H1 (cell line): Measurements from ENCODE around the gene THYN1. TPM values are rescaled to one million over a fixed set of nuclear protein-coding genes. Genes with fewer than 3 reads are reported as not detected.

Source experiments
- CTCF ChIA-PET: fragments of 300-600 bp; sonication (Branson Sonifier 250); formaldehyde crosslinking; loops from one replicate; lab custom pipeline; 2021; ENCODE audit not compliant: partially characterized antibody; lab: Charles Lee
- POLR2A ChIA-PET: fragments of 300-600 bp; sonication (Branson Sonifier 250); formaldehyde crosslinking; loops from one replicate; lab custom pipeline; 2021; ENCODE audit warnings: inconsistent platforms; ENCODE audit not compliant: partially characterized antibody; lab: Charles Lee
- DNase-seq, 2 experiments: peaks; one replicate each; pipeline versions ENCODE4 v3.0.0 to v3.0.0-alpha.2; 2010 to 2022; ENCODE audit warnings: low spot score in 2 of 2, low read depth in 1 of 2, mixed read lengths in 1 of 2
- FAIRE-seq: peaks from 2 replicates; lab custom pipeline; 2011; peaks lifted over from hg19 to GRCh38; lab: Jason Lieb, UNC
- H2AFZ ChIP-seq: 2 replicates; pipeline ENCODE4 v1.8.1; 2012; ENCODE audit warnings: low read length, inconsistent platforms
- H2AK5ac ChIP-seq: 2 replicates; pipeline ENCODE4 v1.6.1; 2013; ENCODE audit warnings: low read depth, low read length
- H2BK120ac ChIP-seq: replicated peaks from 2 replicates; pipeline ENCODE3; 2013; ENCODE audit warnings: low read depth, low read length, inconsistent platforms
- H2BK12ac ChIP-seq: 2 replicates; pipeline ENCODE4 v1.6.1; 2013; ENCODE audit warnings: low read depth, low read length
- H2BK15ac ChIP-seq: 2 replicates; pipeline ENCODE4 v1.6.1; 2013; ENCODE audit warnings: low read length
- H2BK20ac ChIP-seq: 2 replicates; pipeline ENCODE4 v1.6.1; 2013; ENCODE audit warnings: low read length
- H2BK5ac ChIP-seq: 2 replicates; pipeline ENCODE4 v1.6.1; 2013; ENCODE audit warnings: low read depth, low read length
- H3K14ac ChIP-seq: 2 replicates; pipeline ENCODE4 v1.6.1; 2013; ENCODE audit warnings: inconsistent platforms; ENCODE audit not compliant: insufficient read length
- H3K18ac ChIP-seq: 2 replicates; pipeline ENCODE4 v1.6.1; 2013; ENCODE audit warnings: low read length; ENCODE audit errors: extremely low read depth
- H3K23ac ChIP-seq: 2 replicates; pipeline ENCODE4 v1.6.1; 2013; ENCODE audit warnings: inconsistent platforms; ENCODE audit not compliant: insufficient read length
- H3K23me2 ChIP-seq: 2 replicates; pipeline ENCODE4 v1.6.1; 2013; ENCODE audit warnings: low read depth, low read length
- H3K27ac ChIP-seq: 2 replicates; pipeline ENCODE4 v1.6.1; 2011; ENCODE audit warnings: low read depth, low read length, inconsistent platforms
- H3K27me3 ChIP-seq, 4 experiments: replicated peaks in 1 of 4; 1 replicate in 1 of 4; 2 replicates in 3 of 4; pipeline versions ENCODE4 v1.6.1 to v1.8.1; 2011 to 2013; ENCODE audit warnings: low read length in 3 of 4, mild to moderate bottlenecking in 3 of 4, inconsistent platforms in 2 of 4, mixed read lengths in 2 of 4, moderate library complexity in 1 of 4; ENCODE audit not compliant: control insufficient read depth in 3 of 4, insufficient read depth in 3 of 4; ENCODE audit errors: extremely low read depth in 1 of 4
- H3K36me3 ChIP-seq, 4 experiments: 2 replicates each; pipeline versions ENCODE4 v1.6.1 to v1.8.1; 2011 to 2013; ENCODE audit warnings: mild to moderate bottlenecking in 4 of 4, low read length in 3 of 4, moderate library complexity in 2 of 4, control low read depth in 1 of 4, inconsistent platforms in 1 of 4; ENCODE audit not compliant: insufficient read depth in 4 of 4, control insufficient read depth in 2 of 4
- H3K4ac ChIP-seq: replicated peaks from 2 replicates; pipeline ENCODE3; 2013; ENCODE audit warnings: low read length, low read depth, mixed read lengths, inconsistent platforms; ENCODE audit not compliant: insufficient read length
- H3K4me1 ChIP-seq, 4 experiments: replicated peaks in 1 of 4; 1 replicate in 1 of 4; 2 replicates in 3 of 4; pipeline versions ENCODE4 v1.6.1 to v1.8.1; 2011 to 2013; ENCODE audit warnings: low read length in 3 of 4, inconsistent platforms in 2 of 4, mixed read lengths in 1 of 4; ENCODE audit not compliant: insufficient read depth in 4 of 4, control insufficient read depth in 3 of 4
- H3K4me2 ChIP-seq, 2 experiments: 2 replicates each; pipeline versions ENCODE4 v1.6.1 to v1.8.1; 2011 to 2013; ENCODE audit warnings: low read depth in 2 of 2, low read length in 2 of 2, control low read depth in 1 of 2, inconsistent platforms in 1 of 2, mild to moderate bottlenecking in 1 of 2; ENCODE audit not compliant: insufficient read depth in 1 of 2
- H3K4me3 ChIP-seq, 4 experiments: fragments of 200-600, 300-600 bp in 1 of 4; sonication (generic), shearing (Covaris generic), sonication (Bioruptor Twin) in 1 of 4; 2 replicates each; pipeline versions ENCODE4 v1.5.1 to v1.8.1; 2011 to 2016; ENCODE audit warnings: low read length in 4 of 4, low read depth in 3 of 4, control low read depth in 2 of 4, inconsistent platforms in 2 of 4, mild to moderate bottlenecking in 2 of 4, mixed read lengths in 1 of 4, moderate library complexity in 1 of 4; ENCODE audit not compliant: insufficient read depth in 2 of 4; ENCODE audit errors: extremely low read depth in 1 of 4
- H3K56ac ChIP-seq: replicated peaks from 2 replicates; pipeline ENCODE3; 2013; ENCODE audit warnings: low read depth, mild to moderate bottlenecking, mixed read lengths, low read length, inconsistent platforms; ENCODE audit not compliant: insufficient read length
- H3K79me1 ChIP-seq: 2 replicates; pipeline ENCODE4 v1.6.1; 2013; ENCODE audit warnings: low read depth, low read length, control low read depth
- H3K79me2 ChIP-seq, 2 experiments: 2 replicates each; pipeline versions ENCODE4 v1.6.1 to v1.8.1; 2012 to 2013; ENCODE audit warnings: low read length in 2 of 2, mild to moderate bottlenecking in 2 of 2, inconsistent platforms in 1 of 2; ENCODE audit not compliant: insufficient read depth in 2 of 2, control insufficient read depth in 1 of 2
- H3K9ac ChIP-seq, 4 experiments: replicated peaks in 1 of 4; 1 replicate in 1 of 4; 2 replicates in 3 of 4; pipeline versions ENCODE4 v1.6.1 to v1.8.1; 2011 to 2013; ENCODE audit warnings: low read depth in 3 of 4, low read length in 3 of 4, control low read depth in 2 of 4, mild to moderate bottlenecking in 2 of 4, moderate library complexity in 2 of 4, inconsistent platforms in 1 of 4; ENCODE audit errors: extremely low read depth in 1 of 4
- H3K9me3 ChIP-seq, 2 experiments: 2 replicates each; pipeline versions ENCODE4 v1.6.1 to v1.8.1; 2012 to 2013; ENCODE audit warnings: mild to moderate bottlenecking in 2 of 2, moderate library complexity in 2 of 2, control low read depth in 1 of 2, inconsistent platforms in 1 of 2, low read depth in 1 of 2, low read length in 1 of 2, mixed read lengths in 1 of 2; ENCODE audit not compliant: insufficient read depth in 2 of 2
- H4K20me1 ChIP-seq, 2 experiments: replicated peaks in 1 of 2; 2 replicates each; pipeline versions ENCODE3 to v1.8.1; 2011 to 2013; ENCODE audit warnings: inconsistent platforms in 2 of 2, low read length in 2 of 2, mild to moderate bottlenecking in 1 of 2; ENCODE audit not compliant: insufficient read depth in 2 of 2, control insufficient read depth in 1 of 2
- H4K5ac ChIP-seq: 2 replicates; pipeline ENCODE4 v1.6.1; 2013; ENCODE audit warnings: low read length, low read depth, mixed read lengths, inconsistent platforms; ENCODE audit not compliant: insufficient read length
- H4K8ac ChIP-seq: 2 replicates; pipeline ENCODE4 v1.8.0; 2013; ENCODE audit warnings: mild to moderate bottlenecking, moderate library complexity, low read length, inconsistent platforms; ENCODE audit not compliant: insufficient read depth; ENCODE audit errors: extremely low read depth
- H4K91ac ChIP-seq: replicated peaks from 2 replicates; pipeline ENCODE3; 2013; ENCODE audit warnings: low read length, mixed read lengths, inconsistent platforms; ENCODE audit not compliant: insufficient read length
- BCL11A ChIP-seq, 2 experiments: IDR thresholded peaks; one replicate each; pipeline ENCODE4 v1.6.1; 2011; ENCODE audit warnings: low read depth in 2 of 2, low read length in 2 of 2, mild to moderate bottlenecking in 2 of 2
- CBX8 ChIP-seq: fragments of 300-800, 300-1000 bp; sonication (generic); IDR thresholded peaks from 2 replicates; pipeline ENCODE4 v1.7.1; 2016; ENCODE audit warnings: low read depth, low read length, borderline replicate concordance
- CEBPB ChIP-seq: IDR thresholded peaks from 2 replicates; pipeline ENCODE4 v1.6.1; 2012; ENCODE audit warnings: low read depth, low read length
- HDAC6 ChIP-seq: IDR thresholded peaks from one replicate; pipeline ENCODE4 v1.7.1; 2012; ENCODE audit warnings: low read depth, mild to moderate bottlenecking, inconsistent platforms, low read length, moderate library complexity
- KDM1A ChIP-seq: fragments of 200-600, 300-600 bp; sonication (generic); IDR thresholded peaks from 2 replicates; pipeline ENCODE4 v1.7.1; 2016; ENCODE audit warnings: mild to moderate bottlenecking, low read length, borderline replicate concordance
- KDM5A ChIP-seq: fragments of 200-600 bp; IDR thresholded peaks from 2 replicates; pipeline ENCODE4 v1.7.1; 2012; ENCODE audit warnings: mild to moderate bottlenecking, low read length, inconsistent platforms, mixed read lengths
- NRF1 ChIP-seq: IDR thresholded peaks from 2 replicates; pipeline ENCODE4 v1.6.1; 2011; ENCODE audit warnings: mild to moderate bottlenecking, low read depth, low read length, improper control_type of control experiment
- SIRT6 ChIP-seq: IDR thresholded peaks from one replicate; pipeline ENCODE4 v1.7.1; 2012; ENCODE audit warnings: low read length, inconsistent platforms
- SUZ12 ChIP-seq: fragments of 200-600 bp; sonication (generic); IDR thresholded peaks from 2 replicates; pipeline ENCODE4 v1.6.1; 2012; ENCODE audit warnings: mild to moderate bottlenecking, inconsistent platforms, low read length, moderate library complexity, mixed read lengths
- WGBS, 2 experiments: shearing (Covaris generic) in 1 of 2; methylation state at CpG; one replicate each; pipeline versions ENCODE4 v1.1.6 to v1.1.7; 2013 to 2015; ENCODE audit warnings: low lambda C conversion rate in 2 of 2, mixed read lengths in 2 of 2, inconsistent platforms in 1 of 2, low coverage in 1 of 2, missing lambda C conversion rate in 1 of 2; ENCODE audit not compliant: insufficient replicate concordance in 2 of 2, insufficient coverage in 1 of 2, insufficient read length in 1 of 2; ENCODE audit errors: extremely low coverage in 1 of 2, missing lambda C conversion rate in 1 of 2; 5-methylcytosine and 5-hydroxymethylcytosine counted together
- polyA plus RNA-seq, 7 experiments: library from polyadenylated mRNA; depleted of rRNA in 3 of 7; stranded (reverse) in 5 of 7; unstranded in 2 of 7; fragments of >200 nt in 5 of 7; fragments of 200-250 nt in 2 of 7; gene quantifications; 1 replicate in 5 of 7; 2 replicates in 1 of 7; 4 replicates in 1 of 7; pipeline versions ENCODE4 v1.2.1 to v1.2.3, GENCODE V29; 2011 to 2013; ENCODE audit warnings: missing spikeins in 2 of 7, mixed read lengths in 2 of 7
- total RNA-seq: library from RNA; stranded (reverse); fragmentation: NEBNext Ultra II Directional; extraction: Animal tissue kit (Norgen Biotek cat#: 25700); gene quantifications from 2 replicates; pipeline ENCODE4 v1.2.1, GENCODE V29; 2021
- TF ChIP-seq, protein P1 (sequence below): IDR thresholded peaks from 2 replicates; pipeline ENCODE4 v1.6.1; 2012; ENCODE audit warnings: inconsistent platforms
- TF ChIP-seq, protein P2 (sequence below): IDR thresholded peaks from 2 replicates; pipeline ENCODE4 v1.6.1; 2012; ENCODE audit warnings: low read length, inconsistent platforms

THYN1 gene
- total and polyA plus RNA-seq, 2 of the 8 experiments (the other 6 are each of a cell fraction or from before 2014, with no cell fraction given) = 77.3 to 95.1 TPM

DNA sequence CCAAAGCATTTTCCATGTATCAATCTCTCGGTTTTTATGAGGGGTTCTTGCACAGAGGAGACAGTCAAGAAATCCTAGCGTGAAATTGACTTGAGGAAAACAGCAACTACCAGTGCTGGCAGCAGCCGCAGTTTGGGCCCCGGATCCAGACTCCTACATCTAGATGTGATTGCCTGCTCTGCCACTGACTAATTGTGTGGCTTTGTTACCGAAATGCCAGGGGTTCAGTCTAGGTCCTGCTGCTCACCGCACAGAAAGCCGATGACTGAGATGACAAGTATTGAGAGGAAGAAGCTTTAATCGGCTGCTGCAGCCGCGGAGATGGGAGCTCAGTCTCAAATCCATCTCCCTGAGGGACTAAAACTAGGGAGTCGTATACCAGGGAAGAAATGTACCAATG, 14.8 kb upstream of the THYN1 start:
- Histone ChIP-seq H3K18ac (0 out of 2 replicates have a peak overlapping the region, but pooled peaks have one; percentile 19), H3K14ac (no peak overlapping the region), H3K27me3 (no peaks in the 10 kb centered on the region; a peak in 1 of 7 replicates), H3K36me3 (peaks cover 0 to 11% (median 3%) of the 10 kb centered on the region in 4 experiments; a peak in 4 of 8 replicates), H2AK5ac (peak overlapping the region; percentile 66; the same call in 1 of the 2 replicates), H4K5ac (peak overlapping the region; percentile 9), H3K4me3 (no peak overlapping the region), H3K4ac (no peak overlapping the region), H2BK5ac (no peak overlapping the region), H3K56ac (no peak overlapping the region), H2BK20ac (no peak overlapping the region), H3K79me2 (peaks cover 0 to 66% of the 10 kb centered on the region in 2 experiments; a peak in 3 of 4 replicates), H3K79me1 (peaks cover 3% of the 10 kb centered on the region; the same call in 1 of the 2 replicates), H3K27ac (no peak overlapping the region), H3K4me1 (peaks cover 17 to 36% (median 21%) of the 10 kb centered on the region in 4 experiments), H2BK12ac (peak overlapping the region; percentile 30; the same call in 1 of the 2 replicates), H2BK15ac (no peak overlapping the region), H3K9ac (no peak overlapping the region), H3K23me2 (no peaks in the 10 kb centered on the region; the same call in 1 of the 2 replicates), H4K20me1 (no peaks in the 10 kb centered on the region), H3K4me2 (no peak overlapping the region), H2AFZ (no peak overlapping the region), H4K8ac (no peak overlapping the region)
- DNase-seq (no peak), FAIRE-seq (no peak)
- WGBS, 2 experiments = 91% methylated on average over 11 of the region's 11 CpGs; no CpG with 5 or more reads in 1 of the 2 experiments
- CTCF ChIA-PET = interaction anchor here (1.0 to 2.3 kb wide), 3 partner anchors 12 to 66 kb away, joined by 3 to 5 read pairs (median 3); no protein-coding TSS in a partner anchor
- TF ChIP-seq, protein P1, sequence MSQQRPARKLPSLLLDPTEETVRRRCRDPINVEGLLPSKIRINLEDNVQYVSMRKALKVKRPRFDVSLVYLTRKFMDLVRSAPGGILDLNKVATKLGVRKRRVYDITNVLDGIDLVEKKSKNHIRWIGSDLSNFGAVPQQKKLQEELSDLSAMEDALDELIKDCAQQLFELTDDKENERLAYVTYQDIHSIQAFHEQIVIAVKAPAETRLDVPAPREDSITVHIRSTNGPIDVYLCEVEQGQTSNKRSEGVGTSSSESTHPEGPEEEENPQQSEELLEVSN = no peak
- no peak for TF ChIP-seq KDM5A
- TF ChIP-seq KDM1A = no peak
- TF ChIP-seq, protein P2, sequence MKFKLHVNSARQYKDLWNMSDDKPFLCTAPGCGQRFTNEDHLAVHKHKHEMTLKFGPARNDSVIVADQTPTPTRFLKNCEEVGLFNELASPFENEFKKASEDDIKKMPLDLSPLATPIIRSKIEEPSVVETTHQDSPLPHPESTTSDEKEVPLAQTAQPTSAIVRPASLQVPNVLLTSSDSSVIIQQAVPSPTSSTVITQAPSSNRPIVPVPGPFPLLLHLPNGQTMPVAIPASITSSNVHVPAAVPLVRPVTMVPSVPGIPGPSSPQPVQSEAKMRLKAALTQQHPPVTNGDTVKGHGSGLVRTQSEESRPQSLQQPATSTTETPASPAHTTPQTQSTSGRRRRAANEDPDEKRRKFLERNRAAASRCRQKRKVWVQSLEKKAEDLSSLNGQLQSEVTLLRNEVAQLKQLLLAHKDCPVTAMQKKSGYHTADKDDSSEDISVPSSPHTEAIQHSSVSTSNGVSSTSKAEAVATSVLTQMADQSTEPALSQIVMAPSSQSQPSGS = no peak
- TF ChIP-seq HDAC6 = no peak
- TF ChIP-seq CBX8 = no peak
- TF ChIP-seq BCL11A (IDR thresholded peaks at IDR 0.05; ENCODE audit: low read depth in 2 of 2, low read length in 2 of 2) = no peak
- no peak for TF ChIP-seq NRF1
- TF ChIP-seq SUZ12 = no peak
- no peak for TF ChIP-seq CEBPB
- TF ChIP-seq SIRT6 = no peak
- TF ChIP-seq, all 59 proteins: peak for 0
- Histone ChIP-seq H2BK120ac (no peak overlapping the region), H3K23ac (no peak overlapping the region), H3K9me3 (no peaks in the 10 kb centered on the region), H4K91ac (no peak overlapping the region)
- POLR2A ChIA-PET = interaction anchor here (1.1 to 9.2 kb wide), 3 partner anchors 8 to 21 kb away, joined by 3 to 76 read pairs (median 3); partner anchors contain the start of gene GLB1L3
